ENCODE measurements around the gene CTTNBP2NL. TPM values are rescaled to one million over a fixed set of nuclear protein-coding genes. Genes with fewer than 3 reads are reported as not detected.
"Not testable (repeated sequence)": the region's sequence is repeated elsewhere in the genome, so short reads cannot be mapped to it uniquely, and the experiment has no call there.

CTTNBP2NL gene
- total and polyA plus RNA-seq, 2 experiments from 2014 or later, result 18.5 to 31.0 TPM

- TF ChIP-seq NANOG (IDR thresholded peaks at IDR 0.05; ENCODE audit: borderline replicate concordance), result no peak
These were observed 54.8 kb downstream of the CTTNBP2NL start (continued) for GRCh38 chr1:112450773-112451172.

DNA sequence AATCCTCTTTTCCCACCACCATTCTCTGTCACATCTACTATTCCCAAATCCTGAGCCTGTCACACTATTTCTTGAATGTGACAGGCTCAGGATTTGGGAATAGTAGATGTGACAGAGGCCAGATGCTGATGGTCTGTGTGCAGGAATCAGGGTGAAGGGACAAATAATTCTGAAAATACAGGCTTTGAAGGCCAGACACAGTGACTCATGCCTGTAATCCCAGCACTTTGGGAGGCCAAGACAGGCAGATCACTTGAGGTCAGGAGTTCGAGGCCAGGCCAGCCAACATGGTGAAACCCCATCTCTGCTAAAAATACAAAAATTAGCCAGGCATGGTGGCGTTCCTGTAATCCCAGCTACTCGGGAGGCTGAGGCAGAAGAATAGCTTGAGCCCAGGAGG is 55.3 kb downstream of the CTTNBP2NL start:
- H3K27me3 Mint-ChIP-seq (ENCODE audit: insufficient read depth, low read depth, poor library complexity); H3K4me3 ChIP-seq; H3K79me2 ChIP-seq (replicated peaks; ENCODE audit: insufficient read depth); H3K4me2 ChIP-seq; H3K36me3 ChIP-seq (ENCODE audit: insufficient read depth); H3K27me3 ChIP-seq (ENCODE audit: insufficient read depth); DNase-seq (ENCODE audit: low spot score); H3K4me3 Mint-ChIP-seq; H3K9me3 Mint-ChIP-seq; H3K4me1 Mint-ChIP-seq; H3K27ac ChIP-seq (ENCODE audit: low read depth); ATAC-seq; H3K9me2 ChIP-seq (ENCODE audit: insufficient read depth); H3F3A ChIP-seq (replicated peaks; ENCODE audit: low read depth); H3K27ac Mint-ChIP-seq; H2AFZ ChIP-seq; H3K4me1 ChIP-seq (ENCODE audit: insufficient read depth): not testable (repeated sequence)
- H4K20me1 ChIP-seq (replicated peaks; ENCODE audit: insufficient read depth), result peaks cover 13% of the 10 kb centered on the region; the same call in 1 of the 2 replicates
- H3K36me3 Mint-ChIP-seq (ENCODE audit: low read depth), result peaks cover 23% of the 10 kb centered on the region

GRCh38 chr1:112453876-112454275 is 57.9 kb downstream of the CTTNBP2NL start:
- no peak for ATAC-seq
- H3K36me3 Mint-ChIP-seq (ENCODE audit: low read depth), result peaks cover 32% of the 10 kb centered on the region
- no peaks in the 10 kb centered on the region for H3K79me2 ChIP-seq (replicated peaks; ENCODE audit: insufficient read depth)
- TF ChIP-seq EZH2 (IDR thresholded peaks at IDR 0.05; ENCODE audit: low read depth, unreplicated experiment) (no peak), EZH2phosphoT487 (IDR thresholded peaks at IDR 0.05; ENCODE audit: unreplicated experiment) (no peak), JUNB (IDR thresholded peaks at IDR 0.05; ENCODE audit: unreplicated experiment) (no peak), POLR2AphosphoS5 (IDR thresholded peaks at IDR 0.05; ENCODE audit: low read depth) (no peak), CTCF (conservative IDR thresholded peaks at IDR 0.05; ENCODE audit: low read depth in 2 of 2) (no peak), ZNF331 (CRISPR knock-in tag; IDR thresholded peaks at IDR 0.05; ENCODE audit: low read depth) (no peak), CREB1 (CRISPR knock-in tag; IDR thresholded peaks at IDR 0.05; ENCODE audit: low read depth) (no peak)
- TF ChIP-seq, protein P1, sequence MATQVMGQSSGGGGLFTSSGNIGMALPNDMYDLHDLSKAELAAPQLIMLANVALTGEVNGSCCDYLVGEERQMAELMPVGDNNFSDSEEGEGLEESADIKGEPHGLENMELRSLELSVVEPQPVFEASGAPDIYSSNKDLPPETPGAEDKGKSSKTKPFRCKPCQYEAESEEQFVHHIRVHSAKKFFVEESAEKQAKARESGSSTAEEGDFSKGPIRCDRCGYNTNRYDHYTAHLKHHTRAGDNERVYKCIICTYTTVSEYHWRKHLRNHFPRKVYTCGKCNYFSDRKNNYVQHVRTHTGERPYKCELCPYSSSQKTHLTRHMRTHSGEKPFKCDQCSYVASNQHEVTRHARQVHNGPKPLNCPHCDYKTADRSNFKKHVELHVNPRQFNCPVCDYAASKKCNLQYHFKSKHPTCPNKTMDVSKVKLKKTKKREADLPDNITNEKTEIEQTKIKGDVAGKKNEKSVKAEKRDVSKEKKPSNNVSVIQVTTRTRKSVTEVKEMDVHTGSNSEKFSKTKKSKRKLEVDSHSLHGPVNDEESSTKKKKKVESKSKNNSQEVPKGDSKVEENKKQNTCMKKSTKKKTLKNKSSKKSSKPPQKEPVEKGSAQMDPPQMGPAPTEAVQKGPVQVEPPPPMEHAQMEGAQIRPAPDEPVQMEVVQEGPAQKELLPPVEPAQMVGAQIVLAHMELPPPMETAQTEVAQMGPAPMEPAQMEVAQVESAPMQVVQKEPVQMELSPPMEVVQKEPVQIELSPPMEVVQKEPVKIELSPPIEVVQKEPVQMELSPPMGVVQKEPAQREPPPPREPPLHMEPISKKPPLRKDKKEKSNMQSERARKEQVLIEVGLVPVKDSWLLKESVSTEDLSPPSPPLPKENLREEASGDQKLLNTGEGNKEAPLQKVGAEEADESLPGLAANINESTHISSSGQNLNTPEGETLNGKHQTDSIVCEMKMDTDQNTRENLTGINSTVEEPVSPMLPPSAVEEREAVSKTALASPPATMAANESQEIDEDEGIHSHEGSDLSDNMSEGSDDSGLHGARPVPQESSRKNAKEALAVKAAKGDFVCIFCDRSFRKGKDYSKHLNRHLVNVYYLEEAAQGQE (IDR thresholded peaks at IDR 0.05; ENCODE audit: unreplicated experiment), result no peak
- TF ChIP-seq, protein P2, sequence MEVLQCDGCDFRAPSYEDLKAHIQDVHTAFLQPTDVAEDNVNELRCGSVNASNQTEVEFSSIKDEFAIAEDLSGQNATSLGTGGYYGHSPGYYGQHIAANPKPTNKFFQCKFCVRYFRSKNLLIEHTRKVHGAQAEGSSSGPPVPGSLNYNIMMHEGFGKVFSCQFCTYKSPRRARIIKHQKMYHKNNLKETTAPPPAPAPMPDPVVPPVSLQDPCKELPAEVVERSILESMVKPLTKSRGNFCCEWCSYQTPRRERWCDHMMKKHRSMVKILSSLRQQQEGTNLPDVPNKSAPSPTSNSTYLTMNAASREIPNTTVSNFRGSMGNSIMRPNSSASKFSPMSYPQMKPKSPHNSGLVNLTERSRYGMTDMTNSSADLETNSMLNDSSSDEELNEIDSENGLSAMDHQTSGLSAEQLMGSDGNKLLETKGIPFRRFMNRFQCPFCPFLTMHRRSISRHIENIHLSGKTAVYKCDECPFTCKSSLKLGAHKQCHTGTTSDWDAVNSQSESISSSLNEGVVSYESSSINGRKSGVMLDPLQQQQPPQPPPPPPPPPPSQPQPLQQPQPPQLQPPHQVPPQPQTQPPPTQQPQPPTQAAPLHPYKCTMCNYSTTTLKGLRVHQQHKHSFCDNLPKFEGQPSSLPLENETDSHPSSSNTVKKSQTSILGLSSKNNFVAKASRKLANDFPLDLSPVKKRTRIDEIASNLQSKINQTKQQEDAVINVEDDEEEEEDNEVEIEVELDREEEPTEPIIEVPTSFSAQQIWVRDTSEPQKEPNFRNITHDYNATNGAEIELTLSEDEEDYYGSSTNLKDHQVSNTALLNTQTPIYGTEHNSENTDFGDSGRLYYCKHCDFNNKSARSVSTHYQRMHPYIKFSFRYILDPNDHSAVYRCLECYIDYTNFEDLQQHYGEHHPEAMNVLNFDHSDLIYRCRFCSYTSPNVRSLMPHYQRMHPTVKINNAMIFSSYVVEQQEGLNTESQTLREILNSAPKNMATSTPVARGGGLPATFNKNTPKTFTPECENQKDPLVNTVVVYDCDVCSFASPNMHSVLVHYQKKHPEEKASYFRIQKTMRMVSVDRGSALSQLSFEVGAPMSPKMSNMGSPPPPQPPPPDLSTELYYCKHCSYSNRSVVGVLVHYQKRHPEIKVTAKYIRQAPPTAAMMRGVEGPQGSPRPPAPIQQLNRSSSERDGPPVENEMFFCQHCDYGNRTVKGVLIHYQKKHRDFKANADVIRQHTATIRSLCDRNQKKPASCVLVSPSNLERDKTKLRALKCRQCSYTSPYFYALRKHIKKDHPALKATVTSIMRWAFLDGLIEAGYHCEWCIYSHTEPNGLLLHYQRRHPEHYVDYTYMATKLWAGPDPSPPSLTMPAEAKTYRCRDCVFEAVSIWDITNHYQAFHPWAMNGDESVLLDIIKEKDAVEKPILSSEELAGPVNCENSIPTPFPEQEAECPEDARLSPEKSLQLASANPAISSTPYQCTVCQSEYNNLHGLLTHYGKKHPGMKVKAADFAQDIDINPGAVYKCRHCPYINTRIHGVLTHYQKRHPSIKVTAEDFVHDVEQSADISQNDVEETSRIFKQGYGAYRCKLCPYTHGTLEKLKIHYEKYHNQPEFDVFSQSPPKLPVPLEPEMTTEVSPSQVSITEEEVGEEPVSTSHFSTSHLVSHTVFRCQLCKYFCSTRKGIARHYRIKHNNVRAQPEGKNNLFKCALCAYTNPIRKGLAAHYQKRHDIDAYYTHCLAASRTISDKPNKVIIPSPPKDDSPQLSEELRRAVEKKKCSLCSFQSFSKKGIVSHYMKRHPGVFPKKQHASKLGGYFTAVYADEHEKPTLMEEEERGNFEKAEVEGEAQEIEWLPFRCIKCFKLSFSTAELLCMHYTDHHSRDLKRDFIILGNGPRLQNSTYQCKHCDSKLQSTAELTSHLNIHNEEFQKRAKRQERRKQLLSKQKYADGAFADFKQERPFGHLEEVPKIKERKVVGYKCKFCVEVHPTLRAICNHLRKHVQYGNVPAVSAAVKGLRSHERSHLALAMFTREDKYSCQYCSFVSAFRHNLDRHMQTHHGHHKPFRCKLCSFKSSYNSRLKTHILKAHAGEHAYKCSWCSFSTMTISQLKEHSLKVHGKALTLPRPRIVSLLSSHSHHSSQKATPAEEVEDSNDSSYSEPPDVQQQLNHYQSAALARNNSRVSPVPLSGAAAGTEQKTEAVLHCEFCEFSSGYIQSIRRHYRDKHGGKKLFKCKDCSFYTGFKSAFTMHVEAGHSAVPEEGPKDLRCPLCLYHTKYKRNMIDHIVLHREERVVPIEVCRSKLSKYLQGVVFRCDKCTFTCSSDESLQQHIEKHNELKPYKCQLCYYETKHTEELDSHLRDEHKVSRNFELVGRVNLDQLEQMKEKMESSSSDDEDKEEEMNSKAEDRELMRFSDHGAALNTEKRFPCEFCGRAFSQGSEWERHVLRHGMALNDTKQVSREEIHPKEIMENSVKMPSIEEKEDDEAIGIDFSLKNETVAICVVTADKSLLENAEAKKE (CRISPR knock-in tag; IDR thresholded peaks at IDR 0.05), result no peak

More at GRCh38 chr1:112453876-112454275, 57.9 kb downstream of the CTTNBP2NL start:
- peaks cover 10% of the 10 kb centered on the region for H3K36me3 ChIP-seq (ENCODE audit: insufficient read depth)
- H3K4me2 ChIP-seq, result no peak overlapping the region
- H3K27ac ChIP-seq (ENCODE audit: low read depth), result no peak overlapping the region
- no peaks in the 10 kb centered on the region for H3F3A ChIP-seq (replicated peaks; ENCODE audit: low read depth)
- no peaks in the 10 kb centered on the region for H3K9me2 ChIP-seq (ENCODE audit: insufficient read depth)
- Mint-ChIP-seq H3K9me3 (no peaks in the 10 kb centered on the region), H3K27me3 (ENCODE audit: insufficient read depth, low read depth, poor library complexity) (no peaks in the 10 kb centered on the region), H3K4me1 (peaks cover 4% of the 10 kb centered on the region; the same call in 1 of the 3 replicates), H3K4me3 (no peak overlapping the region), H3K27ac (no peak overlapping the region)
- no peak overlapping the region for H2AFZ ChIP-seq
- peaks cover 4% of the 10 kb centered on the region for H4K20me1 ChIP-seq (replicated peaks; ENCODE audit: insufficient read depth)
- no peaks in the 10 kb centered on the region for H3K4me1 ChIP-seq (ENCODE audit: insufficient read depth)
- no peaks in the 10 kb centered on the region for H3K27me3 ChIP-seq (ENCODE audit: insufficient read depth)
- no peak for DNase-seq (ENCODE audit: low spot score)
- no peak overlapping the region for H3K4me3 ChIP-seq
